Left cardiac atrium (tissue), 4 donors: ENCODE data around the gene EXOSC5. TPM values are rescaled to one million over a fixed set of nuclear protein-coding genes. Genes with fewer than 3 reads are reported as not detected.
A peak's percentile ranks its signal among the peaks of the same experiment; 100 is the strongest.
"Not testable (repeated sequence)": the region's sequence is repeated elsewhere in the genome, so short reads cannot be mapped to it uniquely, and the experiment has no call there.

Experiments
- ATAC-seq, 2 donors: fragments of 200-7000 bp; cut with Tn5 transposase; one replicate each; pipeline ENCODE4 v1.9.1; 2020; ENCODE audit warnings: mild to moderate bottlenecking in 2 of 2, moderate library complexity in 2 of 2
- DNase-seq: peaks from one replicate; pipeline ENCODE4 v3.0.0-alpha.2; 2020
- intact Hi-C, 2 donors: fragments of 100-400 bp; cut with DNase I; formaldehyde crosslinking; loops; one replicate each; pipeline versions ENCODE4 v1.14.1 to v1.15.1; 2022 to 2023
- total RNA-seq, 2 donors: library from RNA; stranded (reverse); fragmentation: NEBNext Ultra II Directional; extraction: Animal tissue kit (Norgen Biotek cat#: 25700); gene quantifications; one replicate each; pipeline ENCODE4 v1.2.1, GENCODE V29; 2021
- donor health status: DM: no; HTN: yes; CAD: no.
- donor health status: DM: no; HTN: yes; CAD: no; lungs with severe emphysema.
- donor health status: DM: yes; HTN: yes; CAD: no.
- donor health status: Dilated cardiomyopathy.

EXOSC5 gene
- total RNA-seq, 2 donors from 2014 or later, result 8.1 to 13.4 TPM

- intact Hi-C loops, result no loop called here
- ATAC-seq (peak; percentile 12 to 14), DNase-seq (no peak)
Observed at GRCh38 chr19:41411100-41411967, 14.2 kb upstream of the EXOSC5 start.

GRCh38 chr19:41410336-41411054 is 13.3 kb upstream of the EXOSC5 start:
- ATAC-seq, result no peak
- no peak for DNase-seq
- intact Hi-C loops, result no loop called here

DNA sequence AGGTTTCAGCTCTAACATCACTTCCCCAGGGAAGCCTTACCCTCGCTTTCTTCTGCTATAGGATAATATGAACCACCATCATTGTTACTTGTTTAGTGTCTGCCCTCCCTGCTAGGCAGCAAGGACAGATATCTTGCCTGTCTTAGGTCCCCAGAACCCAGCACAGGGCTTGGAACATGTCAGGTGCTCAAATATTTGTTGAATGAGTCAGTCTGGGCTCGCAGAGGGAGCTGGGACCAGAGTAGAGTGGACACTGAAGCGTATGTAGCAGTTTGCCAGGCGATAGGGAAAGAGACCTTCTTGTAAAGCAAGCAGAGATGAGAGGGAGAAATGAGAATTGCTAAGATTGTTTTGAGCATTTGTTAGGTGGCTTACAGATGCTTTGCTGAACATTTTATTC is 12.1 kb upstream of the EXOSC5 start:
- DNase-seq, result no peak
- intact Hi-C loops, result no loop called here
- ATAC-seq, result peak; percentile 48 to 62

GRCh38 chr19:41408846-41409245 is 11.7 kb upstream of the EXOSC5 start:
- DNase-seq, intact Hi-C loops, ATAC-seq: not testable (repeated sequence)

DNA sequence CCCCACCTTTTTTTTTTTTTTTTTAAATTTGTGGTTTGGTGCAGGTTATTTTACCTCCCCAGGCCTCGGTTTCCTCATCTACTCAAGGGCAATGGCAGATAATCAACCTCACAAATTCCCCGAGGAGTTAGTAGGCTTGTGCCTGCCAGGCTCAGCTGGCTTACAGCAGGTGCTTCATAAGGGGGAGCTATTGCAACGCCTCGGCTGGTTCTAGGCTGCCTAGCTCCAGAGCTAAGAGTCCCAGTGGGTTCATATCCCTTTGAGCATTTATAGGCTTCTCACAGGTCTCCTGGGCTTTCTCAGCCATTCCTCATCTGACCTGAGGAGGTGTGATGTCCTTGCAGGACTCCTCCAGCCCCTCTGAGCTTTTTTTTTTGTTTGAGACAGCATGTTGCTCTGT is 11.1 kb upstream of the EXOSC5 start:
- intact Hi-C loops, result no loop called here
- ATAC-seq, result no peak

GRCh38 chr19:41407271-41407670 is 10.1 kb upstream of the EXOSC5 start:
- intact Hi-C loops, result no loop called here
- DNase-seq, result no peak

More for the DNA sequence above, 11.1 kb upstream of the EXOSC5 start:
- DNase-seq, result no peak

DNA sequence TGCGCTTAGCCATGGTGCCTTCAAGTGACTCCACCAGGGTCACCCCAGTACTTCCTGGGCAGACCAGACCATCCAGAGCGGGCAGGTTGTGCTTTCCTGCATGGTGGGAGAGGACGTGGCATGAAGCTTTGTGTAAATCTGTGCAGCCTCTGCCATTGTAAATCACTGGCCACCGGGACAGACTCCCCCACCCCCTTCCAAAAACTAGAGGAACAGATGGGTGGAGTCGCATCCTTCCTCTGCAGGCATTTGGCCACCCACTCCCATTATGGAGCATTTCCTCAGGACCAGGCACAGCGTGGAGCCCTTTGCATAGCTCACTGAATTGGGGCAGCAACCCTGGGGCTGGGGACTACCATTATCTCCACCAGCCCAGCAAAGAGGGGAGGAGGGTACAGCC is 8.6 kb upstream of the EXOSC5 start:
- intact Hi-C loops, result no loop called here
- peak in 1 of 2 donors; percentile 22 for ATAC-seq
- DNase-seq, result peak; percentile 30

More at GRCh38 chr19:41407271-41407670, 10.1 kb upstream of the EXOSC5 start:
- ATAC-seq, result peak; percentile 18 to 32

DNA sequence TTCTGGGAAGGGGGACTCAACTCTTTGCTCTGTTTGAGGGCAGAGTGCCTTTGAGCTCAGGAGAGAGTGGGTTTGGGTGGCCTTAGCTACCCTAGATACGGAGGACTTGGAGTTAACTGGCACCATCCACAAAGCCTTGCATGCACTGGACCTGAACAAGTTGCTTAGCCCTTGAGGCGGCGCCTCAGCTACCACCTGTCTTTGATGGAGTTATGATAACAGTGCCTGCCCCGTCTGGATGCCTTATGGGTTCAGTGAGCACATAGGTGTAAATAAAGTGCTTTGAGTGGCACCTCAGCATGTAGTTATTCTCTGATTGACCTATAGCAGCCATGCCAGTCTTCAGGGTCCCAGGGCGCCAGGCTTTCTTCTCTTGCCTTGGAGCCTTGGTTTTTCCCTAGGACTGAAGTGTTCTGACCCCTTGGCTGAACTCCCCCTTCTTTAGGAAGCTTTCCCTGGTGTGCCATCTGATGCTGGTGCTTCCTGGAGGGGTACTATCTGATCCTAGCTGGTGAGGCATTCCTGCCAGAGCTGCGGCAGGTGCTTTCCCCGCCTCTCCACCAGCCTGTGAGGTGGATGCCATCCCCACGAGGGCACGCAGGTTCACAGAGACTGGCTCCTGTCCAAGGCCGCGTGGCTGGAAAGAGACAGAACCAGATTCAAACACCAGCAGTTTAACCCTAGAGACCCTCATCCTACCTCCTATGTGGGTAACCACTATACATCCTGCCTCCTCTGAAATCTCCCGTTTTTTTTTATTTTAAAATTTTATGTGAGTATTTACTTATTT is 6.2 kb upstream of the EXOSC5 start:
- DNase-seq, result no peak
- ATAC-seq, result no peak
- intact Hi-C loops, result no loop called here

GRCh38 chr19:41402010-41402409 is 4.9 kb upstream of the EXOSC5 start:
- ATAC-seq, result no peak
- intact Hi-C loops, result no loop called here
- DNase-seq, result no peak

DNA sequence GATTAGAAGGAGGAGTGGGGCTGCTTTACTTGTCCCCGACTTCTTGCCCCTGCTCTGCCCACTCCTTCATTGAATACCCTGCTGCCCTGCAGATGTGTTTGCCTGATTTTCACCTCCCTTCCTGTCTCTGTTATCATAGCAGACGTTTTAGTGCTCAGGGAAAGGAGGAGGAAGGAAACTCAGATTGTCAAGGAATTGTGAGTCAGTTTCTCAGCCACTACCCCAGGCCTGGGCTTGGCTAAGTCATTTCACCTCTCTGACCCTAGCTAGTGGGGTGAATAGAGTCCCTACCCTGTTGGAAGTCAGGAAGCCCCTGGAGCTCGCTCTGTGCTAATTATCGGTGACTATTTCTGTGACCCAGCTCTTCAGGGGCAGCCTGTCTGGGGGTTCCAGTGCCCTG is 4.3 kb upstream of the EXOSC5 start:
- no peak for ATAC-seq
- intact Hi-C loops, result no loop called here
- no peak for DNase-seq

DNA sequence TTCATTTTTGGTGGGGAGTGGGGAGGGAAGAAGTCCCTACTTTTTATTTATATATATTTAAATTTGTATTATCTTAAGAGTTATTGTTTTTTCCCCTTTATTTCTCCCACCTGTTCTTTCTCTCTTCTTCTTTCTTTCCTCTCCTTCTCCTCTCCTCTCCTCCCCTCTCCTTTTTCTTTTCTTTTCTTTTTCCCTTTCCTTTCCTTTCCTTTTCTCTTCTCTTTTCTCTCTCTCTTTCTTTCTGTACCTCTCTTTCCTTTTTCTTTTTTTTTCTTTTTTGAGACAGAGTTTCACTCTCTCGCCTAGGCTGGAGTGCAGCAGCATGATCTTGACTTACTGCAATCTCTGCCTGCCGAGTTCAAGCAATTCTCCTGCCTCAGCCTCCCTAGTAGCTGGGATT is 2.4 kb upstream of the EXOSC5 start:
- intact Hi-C loops, result loop anchor here in 1 of 2 donors (5.0 kb wide), 1 partner anchor 38 kb away; the partner anchor contains the start of gene DMAC2
- DNase-seq, result no peak
- no peak for ATAC-seq

- intact Hi-C loops, result loop anchor here in 1 of 2 donors (5.0 kb wide), 1 partner anchor 38 kb away; the partner anchor contains the start of gene DMAC2
- DNase-seq (no peak), ATAC-seq (no peak)
Observed at GRCh38 chr19:41399091-41399490, 1.9 kb upstream of the EXOSC5 start.

DNA sequence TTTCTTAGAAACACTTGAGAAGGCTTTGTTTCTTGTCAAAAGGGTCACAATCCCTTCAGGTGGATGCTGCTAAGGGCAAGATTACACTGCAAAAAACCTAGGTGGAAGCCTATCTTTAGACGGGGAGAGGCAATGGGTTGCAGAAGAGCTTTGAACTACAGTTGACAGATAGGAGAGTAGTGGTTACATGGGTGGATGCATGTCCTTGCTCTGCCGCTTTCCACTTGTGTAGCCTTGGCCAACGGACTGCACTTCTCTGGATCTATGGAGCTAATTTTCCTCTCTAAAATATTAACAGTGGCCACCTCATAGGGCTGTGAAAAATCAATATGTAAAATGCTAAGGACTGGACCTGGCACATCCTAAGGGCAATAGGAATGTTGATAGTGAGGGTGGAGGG is 1.4 kb upstream of the EXOSC5 start:
- ATAC-seq (no peak), DNase-seq (no peak)
- intact Hi-C loops, result loop anchor here in 1 of 2 donors (5.0 kb wide), 1 partner anchor 39 kb away; the partner anchor contains the start of gene DMAC2

DNA sequence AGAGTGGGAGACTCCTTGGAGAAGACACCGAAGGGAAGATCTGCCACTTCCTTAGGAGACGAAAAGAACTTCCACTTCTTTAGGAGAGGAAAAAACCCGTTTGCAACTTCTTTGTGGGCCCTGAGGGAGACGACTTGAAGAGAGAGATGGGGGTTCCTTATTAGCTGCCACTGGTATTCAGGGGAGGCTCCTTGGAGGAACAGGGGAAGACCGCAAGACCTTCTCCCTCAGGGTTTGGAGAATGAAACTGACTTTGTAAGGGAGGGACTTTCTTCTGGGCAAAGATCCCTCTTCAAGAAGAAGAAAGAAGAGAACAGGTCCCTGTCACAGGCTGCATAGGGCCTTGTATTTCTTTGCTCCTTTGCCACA is 875 bp upstream of the EXOSC5 start:
- DNase-seq (no peak), ATAC-seq (no peak)
- intact Hi-C loops, result loop anchor here in 1 of 2 donors (5.0 kb wide), 1 partner anchor 39 kb away; the partner anchor contains the start of gene DMAC2

DNA sequence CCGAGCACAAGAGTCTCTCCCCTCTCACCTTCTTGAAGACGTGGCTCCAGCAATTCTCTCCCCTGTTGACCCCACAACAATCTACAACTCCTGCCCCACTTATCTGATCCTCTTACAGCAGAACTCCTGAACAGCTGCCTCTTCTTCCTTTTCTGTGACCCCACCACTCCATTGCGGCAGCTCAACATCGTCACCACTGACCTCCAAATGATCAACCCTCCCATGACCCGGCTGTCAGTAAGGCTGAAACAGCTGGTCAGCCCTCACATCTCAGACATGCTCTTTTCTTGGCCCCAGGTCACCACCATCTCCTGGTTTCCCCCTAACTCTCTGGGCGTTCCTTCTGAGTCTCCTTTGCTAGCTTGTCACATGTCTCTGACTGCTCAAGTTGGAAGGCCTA is 1.8 kb downstream of the EXOSC5 start:
- intact Hi-C loops, result loop anchor here in 1 of 2 donors (5.0 kb wide), 1 partner anchor 42 kb away; the partner anchor contains the start of gene DMAC2
- no peak for DNase-seq
- ATAC-seq, result no peak

DNA sequence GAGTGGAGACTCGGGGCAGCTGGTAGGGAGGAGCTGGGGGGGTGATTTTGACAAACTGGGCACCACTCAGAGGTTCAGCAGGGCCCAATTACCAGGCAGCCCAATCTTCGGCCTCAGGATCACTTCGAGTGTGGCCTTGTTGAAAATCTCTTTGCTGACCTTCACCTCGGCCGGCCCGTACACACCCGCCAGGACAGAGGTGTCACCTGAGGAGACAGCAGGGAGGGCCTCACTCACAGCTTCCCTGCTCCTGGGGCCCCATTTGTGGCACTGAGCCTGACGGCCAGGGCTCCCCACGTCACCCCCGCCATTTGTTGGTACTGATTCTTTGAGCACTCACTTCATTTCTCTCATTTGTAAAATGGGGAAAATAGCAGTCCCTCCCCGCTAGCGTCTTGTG is 4.4 kb downstream of the EXOSC5 start:
- ATAC-seq (no peak), DNase-seq (no peak)
- intact Hi-C loops, result no loop called here

DNA sequence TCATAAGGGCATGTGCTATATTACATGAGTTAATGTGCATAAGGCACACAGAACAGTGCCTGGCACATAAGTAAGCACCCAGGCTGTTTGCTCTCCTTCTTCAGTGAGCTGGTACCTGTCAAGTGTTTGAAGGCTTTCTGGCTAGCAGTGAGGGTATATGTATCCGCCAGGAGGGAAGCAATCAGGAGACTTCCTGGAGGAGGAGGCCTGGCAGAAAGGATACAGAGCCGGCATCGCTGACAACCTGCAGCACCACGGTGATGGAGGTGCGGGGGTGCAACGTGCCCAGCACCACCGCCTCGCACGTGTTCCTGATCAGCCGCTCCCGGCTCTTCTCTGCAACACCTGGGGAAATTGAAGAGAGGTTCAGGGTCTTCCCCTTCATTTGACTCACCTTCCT is 5.5 kb downstream of the EXOSC5 start:
- ATAC-seq, result no peak
- DNase-seq, result no peak
- intact Hi-C loops, result no loop called here

DNA sequence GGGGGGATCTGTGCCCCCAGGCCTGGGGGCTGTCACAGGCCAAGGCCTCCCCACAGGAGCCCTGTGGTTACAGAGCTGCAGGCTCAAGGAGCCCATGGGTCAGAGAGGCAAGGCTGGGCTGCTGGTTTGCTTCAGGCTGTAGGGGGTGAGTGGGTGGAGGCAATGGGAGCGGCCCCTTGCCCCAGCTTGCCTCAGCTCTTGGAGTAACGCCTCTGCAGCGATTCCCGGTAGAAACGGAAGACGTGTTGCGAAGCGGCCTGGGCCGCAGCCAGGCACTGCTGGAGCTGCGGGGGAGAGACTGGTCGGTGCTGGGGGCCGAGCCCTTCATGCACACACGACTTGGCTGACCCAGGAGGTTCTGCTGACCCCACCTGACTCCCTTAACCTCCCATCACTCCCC is 10.7 kb downstream of the EXOSC5 start:
- peak; percentile 64 to 76 for ATAC-seq
- intact Hi-C loops, result no loop called here
- peak; percentile 42 for DNase-seq

- no peak for DNase-seq
- intact Hi-C loops, result no loop called here
- no peak for ATAC-seq
Observed at GRCh38 chr19:41384351-41384750, 12.8 kb downstream of the EXOSC5 start.
